GM19025 (cell line): ENCODE data around the gene SLC7A5.
"Not testable (repeated sequence)": the region's sequence is repeated elsewhere in the genome, so short reads cannot be mapped to it uniquely, and the experiment has no call there.

ENCODE experiments used
- ATAC-seq: cut with Tn5 transposase; IDR thresholded peaks from one replicate; pipeline ENCODE4 v1.9.1; 2021; ENCODE audit warnings: mild to moderate bottlenecking, low read depth, moderate library complexity; ENCODE audit not compliant: unreplicated experiment

Gene SLC7A5

GRCh38 chr16:87824016-87824990 is 45.0 kb downstream of the SLC7A5 start:
- ATAC-seq: no peak

DNA sequence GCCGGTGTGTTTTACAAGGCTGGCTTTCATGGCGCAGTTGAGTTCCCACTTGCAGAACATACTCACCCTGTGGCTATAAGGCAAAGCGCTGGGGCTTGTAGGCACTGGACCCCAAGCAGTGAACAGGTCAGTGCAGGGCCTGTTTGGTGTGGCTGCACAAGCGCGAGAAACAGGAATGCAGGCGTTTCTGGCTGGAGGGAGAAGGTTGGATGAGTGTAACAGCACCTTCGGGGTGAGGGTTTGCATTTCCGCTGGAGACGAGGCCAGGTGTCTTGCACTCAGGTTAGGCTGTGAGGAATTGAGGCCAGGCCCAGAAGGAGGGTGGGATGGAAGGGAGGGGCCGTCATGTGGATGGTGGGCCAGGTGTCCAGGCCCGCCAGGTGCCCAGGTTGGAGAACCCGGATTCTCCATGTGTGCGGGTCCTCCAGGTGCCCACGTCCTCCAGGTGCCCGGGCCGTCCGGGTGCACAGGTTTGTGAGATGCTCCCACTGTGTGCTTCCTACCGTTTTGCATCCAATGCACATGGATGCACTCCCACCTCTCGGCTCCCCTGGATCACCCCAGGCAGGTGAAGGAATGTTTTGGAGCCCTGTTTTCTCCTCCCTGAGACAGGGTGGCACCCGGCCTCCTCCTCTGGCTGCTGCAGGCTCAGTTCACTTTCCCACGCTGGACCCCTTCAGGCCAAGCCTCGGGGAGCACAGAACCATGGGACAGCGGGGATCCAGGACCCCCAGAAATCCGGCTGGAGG is 46.0 kb downstream of the SLC7A5 start:
- no peak for ATAC-seq

- ATAC-seq: no peak
Observed at GRCh38 chr16:87822108-87822970, 47.0 kb downstream of the SLC7A5 start.

- no peak for ATAC-seq
Observed at GRCh38 chr16:87821376-87822107, 47.8 kb downstream of the SLC7A5 start.

GRCh38 chr16:87819983-87820382 is 49.3 kb downstream of the SLC7A5 start:
- ATAC-seq: no peak

- no peak for ATAC-seq
Observed at GRCh38 chr16:87819282-87819681, 50.0 kb downstream of the SLC7A5 start.

DNA sequence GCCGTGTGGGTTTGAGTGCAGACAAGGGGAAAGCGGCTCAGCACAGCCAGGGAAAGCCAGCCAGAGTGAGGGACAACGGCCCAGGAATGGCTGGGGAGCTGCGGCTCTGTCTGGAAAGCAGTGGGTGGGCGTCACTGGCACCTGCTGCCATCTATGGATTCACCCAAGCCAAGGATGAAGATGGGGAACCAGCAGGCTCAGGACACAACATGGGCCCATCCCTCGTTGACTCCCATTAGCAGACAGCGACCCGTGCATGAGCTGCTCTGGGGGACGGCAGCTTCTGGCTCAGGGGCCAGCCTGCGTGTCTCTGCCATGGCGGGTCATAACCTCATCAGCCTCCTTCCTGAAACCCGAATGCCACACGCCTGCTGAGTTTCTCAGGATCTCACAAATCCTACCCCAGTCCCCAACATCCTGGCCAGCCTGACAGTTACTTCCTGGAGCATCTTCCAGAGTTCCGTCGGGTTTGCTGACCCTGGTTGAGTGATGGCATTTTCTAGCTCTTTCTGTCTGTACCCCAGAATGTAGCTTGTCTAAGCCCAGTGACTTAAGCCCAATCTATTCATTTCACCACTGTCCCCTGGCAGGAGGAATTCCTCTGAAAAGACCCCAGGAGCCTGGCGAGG is 50.7 kb downstream of the SLC7A5 start:
- ATAC-seq: no peak

GRCh38 chr16:87817910-87818309 is 51.4 kb downstream of the SLC7A5 start:
- ATAC-seq: no peak

- ATAC-seq: not testable (repeated sequence)
Observed at GRCh38 chr16:87817370-87817769, 51.9 kb downstream of the SLC7A5 start.

DNA sequence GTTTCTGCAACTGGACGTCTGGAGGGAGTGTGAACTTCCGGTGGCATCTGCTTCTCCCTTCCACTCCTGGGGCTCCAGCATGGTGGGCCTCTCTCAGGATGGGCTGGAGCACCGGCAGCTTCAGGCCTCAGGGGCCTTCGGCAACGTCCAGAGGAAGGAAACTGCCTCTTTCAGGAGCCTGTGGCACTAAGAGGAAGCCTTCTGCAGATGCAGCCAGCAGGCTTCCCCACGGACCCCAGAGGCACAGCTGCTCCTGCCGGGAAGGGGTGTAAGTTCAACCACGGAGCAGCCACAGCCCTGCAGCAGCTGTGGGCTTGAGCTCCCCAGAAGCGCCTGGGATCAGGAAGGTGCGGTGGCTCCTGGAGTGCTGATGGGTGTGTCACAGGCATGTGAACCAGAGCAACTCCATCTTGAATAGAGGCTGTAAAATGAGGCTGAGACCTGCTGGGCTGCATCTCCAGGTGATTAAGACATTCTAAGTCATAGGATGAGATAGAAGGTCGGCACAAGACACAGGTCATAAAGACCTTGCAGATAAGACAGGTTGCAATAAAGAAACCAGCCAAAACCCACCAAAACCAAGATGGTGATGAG is 52.7 kb downstream of the SLC7A5 start:
- no peak for ATAC-seq

GRCh38 chr16:87815567-87815966 is 53.7 kb downstream of the SLC7A5 start:
- ATAC-seq: no peak

DNA sequence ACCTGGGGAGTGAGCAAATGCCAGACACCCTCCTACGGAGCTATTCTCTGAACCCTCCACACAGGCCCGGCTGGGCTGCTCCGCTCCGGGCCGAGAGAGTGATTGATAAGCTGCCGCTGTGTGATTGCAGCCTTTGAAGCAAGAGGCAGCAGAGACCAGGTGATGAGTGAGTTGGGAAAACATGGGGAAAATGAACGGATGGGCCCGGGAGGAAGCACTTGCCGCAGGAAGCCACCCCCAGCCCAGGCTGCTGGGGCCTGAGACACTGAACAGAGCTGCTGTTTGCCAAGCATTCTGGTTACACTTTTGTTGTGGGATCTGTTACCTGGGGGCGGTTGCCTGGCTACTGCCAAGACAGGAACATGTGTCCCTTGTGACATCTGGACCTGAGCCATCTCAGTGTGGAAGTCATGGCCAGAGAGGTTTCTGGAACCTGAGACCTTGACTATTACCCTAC is 57.1 kb downstream of the SLC7A5 start:
- no peak for ATAC-seq

GRCh38 chr16:87811454-87811853 is 57.9 kb downstream of the SLC7A5 start:
- ATAC-seq: not testable (repeated sequence)

GRCh38 chr16:87809150-87809902 is 60.0 kb downstream of the SLC7A5 start:
- peak; percentile 52 for ATAC-seq

DNA sequence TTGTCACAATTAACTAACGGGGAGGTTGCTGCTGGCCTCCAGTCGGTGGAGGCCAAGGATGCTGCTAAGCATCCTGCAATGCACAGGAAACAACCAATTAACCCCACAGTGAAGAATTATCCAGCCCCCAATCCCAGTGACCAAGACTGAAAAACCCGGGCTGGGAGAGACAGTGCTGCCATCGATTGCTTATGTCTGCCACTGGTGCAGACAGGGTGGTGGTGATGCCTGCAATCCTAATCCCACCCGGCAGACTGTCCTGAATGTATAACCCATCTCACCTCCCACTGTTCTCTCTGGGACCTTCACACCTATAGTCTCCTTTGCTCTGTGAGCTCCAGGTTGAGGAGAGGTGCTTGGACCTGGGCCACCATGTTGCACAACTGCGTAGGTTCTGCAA is 61.2 kb downstream of the SLC7A5 start:
- ATAC-seq: no peak

DNA sequence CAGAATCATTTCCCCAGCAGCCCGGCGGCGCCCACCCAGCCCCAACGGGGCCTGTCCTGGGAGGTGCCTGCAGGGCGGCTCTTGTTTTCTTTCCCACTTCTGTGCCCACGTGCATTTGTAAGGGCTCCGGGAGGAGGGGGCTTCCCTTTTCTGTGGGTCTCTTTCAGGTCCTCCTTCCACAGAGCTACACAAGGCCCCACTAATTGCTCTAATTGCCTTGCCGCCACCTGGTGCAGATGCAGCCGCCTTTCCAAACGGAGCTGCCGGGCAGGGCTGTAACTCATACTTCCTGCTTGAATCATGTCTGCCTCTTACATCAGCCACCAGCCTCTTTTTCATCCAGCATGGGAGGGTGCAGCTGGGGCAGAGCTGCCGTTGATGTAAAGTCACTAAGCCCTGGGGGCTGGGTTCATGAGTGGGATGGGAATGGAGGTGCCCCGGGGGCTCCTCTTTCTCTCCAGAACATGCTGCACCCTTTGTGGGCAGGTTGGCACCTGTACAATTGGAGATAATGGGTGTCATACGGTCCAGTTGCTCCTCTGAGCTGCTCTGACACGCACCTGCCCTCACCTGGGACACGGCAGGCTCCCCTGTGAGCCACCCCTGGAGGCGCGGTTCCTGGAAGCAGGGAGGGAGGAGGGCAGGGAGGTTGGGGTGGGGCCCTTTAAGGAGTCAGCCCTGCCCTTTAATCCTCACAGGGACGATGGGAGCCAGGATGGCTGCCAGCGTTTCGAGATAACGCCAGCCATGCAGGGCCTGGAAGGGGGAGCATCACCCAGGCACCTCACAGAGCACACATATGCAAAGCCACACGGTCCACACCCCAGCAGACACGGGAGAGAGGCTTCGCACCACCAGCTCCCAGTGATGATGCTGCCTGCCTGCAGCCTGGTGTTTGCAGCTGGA is 62.4 kb downstream of the SLC7A5 start:
- ATAC-seq: no peak

GRCh38 chr16:87806261-87806640 is 63.1 kb downstream of the SLC7A5 start:
- ATAC-seq: no peak
